HG03108 (cell line): Measurements from ENCODE around the gene CTSE.
"Not testable (repeated sequence)": the region's sequence is repeated elsewhere in the genome, so short reads cannot be mapped to it uniquely, and the experiment has no call there.

ENCODE experiments used
- ATAC-seq: cut with Tn5 transposase; IDR thresholded peaks from one replicate; pipeline ENCODE4 v1.9.1; 2021; ENCODE audit warnings: moderate library complexity; ENCODE audit not compliant: unreplicated experiment

CTSE gene

GRCh38 chr1:206020393-206021007 is 3.2 kb downstream of the CTSE start:
- no peak for ATAC-seq

- no peak for ATAC-seq
These were observed 8.6 kb downstream of the CTSE start for GRCh38 chr1:206015071-206015470.

GRCh38 chr1:206014601-206015000 is 9.1 kb downstream of the CTSE start:
- no peak for ATAC-seq

- ATAC-seq = no peak
These were observed 10.5 kb downstream of the CTSE start for GRCh38 chr1:206013026-206013795.

- ATAC-seq = peak; percentile 95
These were observed 11.4 kb downstream of the CTSE start for GRCh38 chr1:206012086-206012859.

GRCh38 chr1:206011057-206011456 is 12.6 kb downstream of the CTSE start:
- ATAC-seq = no peak

GRCh38 chr1:206010060-206010459 is 13.6 kb downstream of the CTSE start:
- ATAC-seq = no peak

- no peak for ATAC-seq
These were observed 16.7 kb downstream of the CTSE start for GRCh38 chr1:206006946-206007345.

GRCh38 chr1:206005778-206006180 is 17.9 kb downstream of the CTSE start:
- no peak for ATAC-seq

GRCh38 chr1:206005234-206005633 is 18.5 kb downstream of the CTSE start:
- no peak for ATAC-seq

- no peak for ATAC-seq
These were observed 18.9 kb downstream of the CTSE start for GRCh38 chr1:206004826-206005225.

GRCh38 chr1:206003854-206004800 is 19.6 kb downstream of the CTSE start:
- ATAC-seq = no peak

- no peak for ATAC-seq
These were observed 20.6 kb downstream of the CTSE start, which contains the start of gene RAB7B for GRCh38 chr1:206002871-206003801. RAB7B (minus strand) TSS chr1:206003395; CDS start chr1:205994135, 9,260 bp downstream.

- no peak for ATAC-seq
These were observed 21.5 kb downstream of the CTSE start for GRCh38 chr1:206002160-206002559.

GRCh38 chr1:206001476-206001888 is 22.2 kb downstream of the CTSE start:
- ATAC-seq = no peak

- no peak for ATAC-seq
These were observed 22.9 kb downstream of the CTSE start for GRCh38 chr1:206000641-206001339.

GRCh38 chr1:205998457-205999241 is 25.0 kb downstream of the CTSE start:
- ATAC-seq = no peak

GRCh38 chr1:205996641-205997040 is 27.1 kb downstream of the CTSE start:
- not testable (repeated sequence) for ATAC-seq
